ENCODE results near the gene PTPA. TPM values are rescaled to one million over a fixed set of nuclear protein-coding genes. Genes with fewer than 3 reads are reported as not detected.
"Not testable (repeated sequence)": the region's sequence is repeated elsewhere in the genome, so short reads cannot be mapped to it uniquely, and the experiment has no call there.

PTPA gene
- total RNA-seq, 1 donor from 2014 or later = 166 TPM

DNA sequence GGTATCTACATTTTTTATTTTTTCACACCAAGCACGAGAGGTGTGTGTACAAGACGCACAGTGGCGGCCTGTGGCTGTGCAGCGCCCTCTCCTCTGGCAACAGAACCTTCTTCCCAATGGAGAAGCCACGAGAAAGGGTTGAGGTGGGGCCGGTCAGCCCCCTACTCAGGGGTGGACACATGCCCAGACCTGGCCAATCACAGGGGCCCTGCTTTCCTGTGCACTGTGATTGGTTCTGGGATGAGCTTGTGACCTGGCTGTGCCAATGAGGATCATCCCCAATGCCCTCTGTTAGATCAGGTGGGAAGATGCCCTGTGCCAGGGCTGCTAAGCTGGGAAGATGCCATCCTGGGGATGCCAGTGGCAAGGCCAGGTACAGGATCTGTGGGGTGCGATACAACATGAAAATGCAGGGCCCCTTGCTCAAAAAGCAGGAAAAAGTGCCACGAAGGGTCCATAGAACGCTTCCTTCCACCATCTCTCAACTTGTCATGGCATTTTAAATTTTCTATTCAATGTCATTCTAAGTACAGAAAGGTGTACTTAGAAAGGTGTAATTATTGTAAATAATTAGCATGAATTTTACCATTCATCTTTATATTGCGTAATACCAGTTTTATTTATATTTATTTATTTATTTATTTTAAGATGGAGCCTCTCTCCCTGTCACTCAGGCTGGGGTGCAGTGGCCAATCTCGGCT lies 51.4 kb downstream of the PTPA start:
- Mint-ChIP-seq H3K36me3 (ENCODE audit: unreplicated experiment) (no peaks in the 10 kb centered on the region), H3K27ac (ENCODE audit: unreplicated experiment) (no peak overlapping the region), H3K4me3 (ENCODE audit: unreplicated experiment) (no peak overlapping the region), H3K27me3 (ENCODE audit: unreplicated experiment) (peaks cover 9% of the 10 kb centered on the region), H3K4me1 (ENCODE audit: low read depth, unreplicated experiment) (peaks cover 5% of the 10 kb centered on the region), H3K9me3 (ENCODE audit: unreplicated experiment) (peaks cover 13% of the 10 kb centered on the region)
- TF ChIP-seq, protein P1, sequence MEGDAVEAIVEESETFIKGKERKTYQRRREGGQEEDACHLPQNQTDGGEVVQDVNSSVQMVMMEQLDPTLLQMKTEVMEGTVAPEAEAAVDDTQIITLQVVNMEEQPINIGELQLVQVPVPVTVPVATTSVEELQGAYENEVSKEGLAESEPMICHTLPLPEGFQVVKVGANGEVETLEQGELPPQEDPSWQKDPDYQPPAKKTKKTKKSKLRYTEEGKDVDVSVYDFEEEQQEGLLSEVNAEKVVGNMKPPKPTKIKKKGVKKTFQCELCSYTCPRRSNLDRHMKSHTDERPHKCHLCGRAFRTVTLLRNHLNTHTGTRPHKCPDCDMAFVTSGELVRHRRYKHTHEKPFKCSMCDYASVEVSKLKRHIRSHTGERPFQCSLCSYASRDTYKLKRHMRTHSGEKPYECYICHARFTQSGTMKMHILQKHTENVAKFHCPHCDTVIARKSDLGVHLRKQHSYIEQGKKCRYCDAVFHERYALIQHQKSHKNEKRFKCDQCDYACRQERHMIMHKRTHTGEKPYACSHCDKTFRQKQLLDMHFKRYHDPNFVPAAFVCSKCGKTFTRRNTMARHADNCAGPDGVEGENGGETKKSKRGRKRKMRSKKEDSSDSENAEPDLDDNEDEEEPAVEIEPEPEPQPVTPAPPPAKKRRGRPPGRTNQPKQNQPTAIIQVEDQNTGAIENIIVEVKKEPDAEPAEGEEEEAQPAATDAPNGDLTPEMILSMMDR (IDR thresholded peaks at IDR 0.05; ENCODE audit: partially characterized antibody, unreplicated experiment) = no peak
- DNase-seq = no peak

DNA sequence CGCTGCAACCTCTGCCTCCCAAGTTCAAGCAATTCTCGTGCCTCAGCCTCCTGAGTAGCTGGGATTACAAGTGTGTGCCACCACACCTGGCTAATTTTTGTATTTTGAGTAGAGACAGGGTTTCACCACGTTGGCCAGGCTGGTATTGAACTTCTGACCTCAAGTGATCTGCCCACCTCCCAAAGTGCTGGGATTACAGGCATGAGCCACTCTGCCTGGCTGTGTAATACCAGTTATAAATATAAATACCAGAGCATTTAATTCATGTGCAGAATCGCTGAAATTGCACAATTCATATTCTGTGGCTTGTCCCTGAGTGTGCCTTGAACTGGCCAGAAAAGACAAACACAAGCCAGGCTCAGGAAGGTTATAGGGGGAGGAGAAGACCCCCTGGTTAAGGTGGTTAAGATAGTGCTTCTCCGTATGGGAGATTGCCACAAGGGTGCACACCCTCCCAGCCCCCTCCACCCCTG lies 52.0 kb downstream of the PTPA start:
- H3K4me3 Mint-ChIP-seq (ENCODE audit: unreplicated experiment); H3K4me1 Mint-ChIP-seq (ENCODE audit: low read depth, unreplicated experiment); DNase-seq; H3K27me3 Mint-ChIP-seq (ENCODE audit: unreplicated experiment); H3K27ac Mint-ChIP-seq (ENCODE audit: unreplicated experiment); H3K36me3 Mint-ChIP-seq (ENCODE audit: unreplicated experiment): not testable (repeated sequence)
- H3K9me3 Mint-ChIP-seq (ENCODE audit: unreplicated experiment) = peaks cover 11% of the 10 kb centered on the region

DNA sequence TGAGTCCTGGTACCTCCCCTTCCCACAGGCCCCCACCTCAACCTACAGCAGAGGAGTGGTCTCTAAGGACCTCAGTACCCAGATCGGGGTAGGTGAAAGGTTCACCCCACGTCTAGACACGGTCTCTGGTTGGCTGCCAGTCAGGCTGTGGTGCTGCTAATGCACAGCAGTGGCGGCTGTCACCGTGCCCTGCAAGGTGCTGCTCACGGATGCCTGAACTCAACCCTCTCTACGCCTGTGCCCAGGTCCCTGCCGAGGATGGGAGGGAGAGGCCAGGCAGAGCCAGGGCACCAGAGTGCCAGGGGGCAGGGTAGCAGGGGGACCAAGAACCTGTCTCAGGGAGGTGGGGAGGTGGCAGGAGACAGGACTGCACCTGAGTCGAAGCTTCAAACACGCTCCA lies 52.5 kb downstream of the PTPA start:
- Mint-ChIP-seq H3K36me3 (ENCODE audit: unreplicated experiment) (no peaks in the 10 kb centered on the region), H3K27me3 (ENCODE audit: unreplicated experiment) (peaks cover 9% of the 10 kb centered on the region), H3K4me1 (ENCODE audit: low read depth, unreplicated experiment) (peaks cover 8% of the 10 kb centered on the region), H3K27ac (ENCODE audit: unreplicated experiment) (no peak overlapping the region), H3K9me3 (ENCODE audit: unreplicated experiment) (peaks cover 11% of the 10 kb centered on the region), H3K4me3 (ENCODE audit: unreplicated experiment) (no peak overlapping the region)
- TF ChIP-seq, protein P1 (IDR thresholded peaks at IDR 0.05; ENCODE audit: partially characterized antibody, unreplicated experiment) = no peak
- no peak for DNase-seq

DNA sequence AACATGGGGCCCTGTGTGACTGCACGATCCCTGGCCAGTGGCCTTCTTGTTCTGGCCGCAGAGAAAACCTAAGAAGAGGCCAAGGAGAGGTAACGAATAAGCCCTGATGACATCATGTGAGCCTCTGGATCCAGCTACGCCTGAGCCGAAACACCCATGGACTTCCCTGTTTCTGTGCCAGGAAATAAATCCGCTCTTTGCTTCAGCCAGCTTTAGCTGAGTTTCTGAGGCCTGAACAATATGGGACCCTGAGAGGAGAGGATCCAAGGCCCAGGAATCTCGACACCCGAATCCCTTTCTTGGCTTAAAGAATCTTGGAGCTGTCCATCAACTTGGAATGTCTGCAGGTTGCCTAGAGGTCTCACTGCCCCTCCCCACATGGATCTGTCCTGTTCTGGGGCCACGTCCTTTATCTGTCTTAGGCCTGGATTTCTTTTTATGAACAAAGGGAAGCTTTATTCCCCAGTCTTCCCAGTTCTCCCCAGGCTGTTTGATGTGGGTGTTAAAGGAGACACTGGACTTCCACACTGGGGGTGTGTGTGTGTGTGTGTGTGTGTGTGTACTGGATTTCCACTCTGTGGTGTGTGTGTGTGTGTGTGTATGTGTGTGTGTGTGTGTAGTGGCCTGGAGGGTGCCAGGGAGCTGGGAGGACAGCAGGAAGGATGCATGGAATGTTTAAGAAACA lies 53.2 kb downstream of the PTPA start:
- H3K9me3 Mint-ChIP-seq (ENCODE audit: unreplicated experiment) = peaks cover 11% of the 10 kb centered on the region
- no peak for DNase-seq
- H3K4me3 Mint-ChIP-seq (ENCODE audit: unreplicated experiment) = no peak overlapping the region
- H3K27ac Mint-ChIP-seq (ENCODE audit: unreplicated experiment) = peak overlapping the region; percentile 68
- H3K27me3 Mint-ChIP-seq (ENCODE audit: unreplicated experiment) = peaks cover 6% of the 10 kb centered on the region
- peaks cover 8% of the 10 kb centered on the region for H3K4me1 Mint-ChIP-seq (ENCODE audit: low read depth, unreplicated experiment)
- TF ChIP-seq, protein P1 (IDR thresholded peaks at IDR 0.05; ENCODE audit: partially characterized antibody, unreplicated experiment) = no peak
- no peaks in the 10 kb centered on the region for H3K36me3 Mint-ChIP-seq (ENCODE audit: unreplicated experiment)

DNA sequence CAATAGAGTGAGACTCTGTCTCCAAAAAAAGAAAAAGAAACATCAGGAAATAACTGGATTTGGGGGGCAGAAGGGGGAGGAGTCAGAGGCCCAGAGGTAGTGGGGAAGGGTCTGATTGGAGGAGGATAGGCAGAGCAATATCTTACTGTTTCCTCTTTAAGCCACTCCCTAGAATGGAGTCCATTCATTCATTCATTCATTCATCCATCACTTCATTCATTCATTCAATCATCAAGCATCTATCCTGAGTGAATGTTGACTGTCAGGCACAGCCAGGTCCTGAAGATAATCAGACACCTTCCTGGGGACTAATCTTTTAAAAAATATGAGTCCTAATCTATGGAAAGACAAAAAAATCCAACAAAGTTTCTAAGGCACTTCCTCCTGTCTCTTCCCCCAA lies 54.0 kb downstream of the PTPA start:
- TF ChIP-seq, protein P1 (IDR thresholded peaks at IDR 0.05; ENCODE audit: partially characterized antibody, unreplicated experiment) = no peak
- H3K36me3 Mint-ChIP-seq (ENCODE audit: unreplicated experiment) = no peaks in the 10 kb centered on the region
- H3K9me3 Mint-ChIP-seq (ENCODE audit: unreplicated experiment) = peaks cover 11% of the 10 kb centered on the region

More for the DNA sequence above, 54.0 kb downstream of the PTPA start:
- H3K4me3 Mint-ChIP-seq (ENCODE audit: unreplicated experiment) = no peak overlapping the region
- no peak overlapping the region for H3K27ac Mint-ChIP-seq (ENCODE audit: unreplicated experiment)
- peaks cover 8% of the 10 kb centered on the region for H3K4me1 Mint-ChIP-seq (ENCODE audit: low read depth, unreplicated experiment)
- no peak for DNase-seq
- H3K27me3 Mint-ChIP-seq (ENCODE audit: unreplicated experiment) = peaks cover 6% of the 10 kb centered on the region

Data from glutamatergic neuron (in vitro differentiated cells).